BLaER1 treated with 17β-estradiol and CSF1 and Interleukin-3, amounts not matched to agents 10 nM and 100 nM (cell line): Measurements from ENCODE around the gene GALNT2.
A peak's percentile ranks its signal among the peaks of the same experiment; 100 is the strongest.

Source experiments
- H3K27ac ChIP-seq, 11 experiments: shearing (Covaris generic); formaldehyde crosslinking; 2 replicates each; pipeline ENCODE4 v1.8.1; 2022
- H3K27me3 ChIP-seq, 11 experiments: shearing (Covaris generic); formaldehyde crosslinking; 2 replicates each; pipeline ENCODE4 v1.8.1; 2022
- H3K36me3 ChIP-seq, 11 experiments: shearing (Covaris generic); formaldehyde crosslinking; 2 replicates each; pipeline ENCODE4 v1.8.1; 2022
- H3K4me1 ChIP-seq, 10 experiments: shearing (Covaris generic); formaldehyde crosslinking; 2 replicates each; pipeline ENCODE4 v1.8.1; 2022
- H3K4me2 ChIP-seq, 11 experiments: shearing (Covaris generic); formaldehyde crosslinking; 2 replicates each; pipeline ENCODE4 v1.8.1; 2022
- H3K4me3 ChIP-seq, 10 experiments: shearing (Covaris generic); formaldehyde crosslinking; 2 replicates each; pipeline ENCODE4 v1.8.1; 2022
- H3K9ac ChIP-seq, 11 experiments: shearing (Covaris generic); formaldehyde crosslinking; 2 replicates each; pipeline ENCODE4 v1.8.1; 2022
- H3K9me3 ChIP-seq, 11 experiments: shearing (Covaris generic); formaldehyde crosslinking; replicated peaks in 1 of 11; 2 replicates each; pipeline ENCODE4 v1.8.1; 2022
- H4K20me1 ChIP-seq, 11 experiments: shearing (Covaris generic); formaldehyde crosslinking; 2 replicates each; pipeline ENCODE4 v1.8.1; 2022
- Cebpa-rat ChIP-seq, 11 experiments: shearing (Covaris generic); IDR thresholded peaks; 2 replicates each; pipeline ENCODE4 v1.8.1; 2022

The GALNT2 gene

GRCh38 chr1:230085178-230085515, 18.1 kb downstream of the GALNT2 start:
- Histone ChIP-seq H3K9ac (peak overlapping the region in 3 of 11 experiments; percentile 13 to 59 (median 40); a peak in 1 of 22 replicates), H3K27me3 (no peaks in the 10 kb centered on the region), H4K20me1 (peaks cover 65 to 100% (median 92%) of the 10 kb centered on the region in 11 experiments; a peak in 21 of 22 replicates), H3K9me3 (peaks cover 0 to 14% (median 7%) of the 10 kb centered on the region in 11 experiments; a peak in 10 of 22 replicates), H3K27ac (peak overlapping the region in 8 of 11 experiments; percentile 17 to 62 (median 54); a peak in 6 of 22 replicates), H3K4me2 (peak overlapping the region; percentile 61 to 83 (median 77)), H3K36me3 (peaks cover 14 to 50% (median 28%) of the 10 kb centered on the region in 11 experiments; a peak in 18 of 22 replicates), H3K4me3 (no peak overlapping the region), H3K4me1 (peaks cover 47 to 80% (median 58%) of the 10 kb centered on the region in 10 experiments)
- TF ChIP-seq Cebpa-rat (IDR thresholded peaks at IDR 0.05), result no peak

- peak overlapping the region; percentile 61 to 83 (median 77) for H3K4me2 ChIP-seq
- H3K27ac ChIP-seq, result peak overlapping the region in 5 of 11 experiments; percentile 0 to 62 (median 27); a peak in 5 of 22 replicates
- H3K9me3 ChIP-seq, result peaks cover 0 to 14% (median 7%) of the 10 kb centered on the region in 11 experiments; a peak in 10 of 22 replicates
- no peak for TF ChIP-seq Cebpa-rat (IDR thresholded peaks at IDR 0.05)
- peaks cover 55 to 100% (median 82%) of the 10 kb centered on the region in 11 experiments; a peak in 21 of 22 replicates for H4K20me1 ChIP-seq
- H3K36me3 ChIP-seq, result peaks cover 7 to 50% (median 30%) of the 10 kb centered on the region in 11 experiments; a peak in 18 of 22 replicates
- H3K4me3 ChIP-seq, result no peak overlapping the region; a peak in 1 of 20 replicates
- no peaks in the 10 kb centered on the region for H3K27me3 ChIP-seq
- peaks cover 47 to 79% (median 56%) of the 10 kb centered on the region in 10 experiments for H3K4me1 ChIP-seq
- peak overlapping the region in 5 of 11 experiments; percentile 1 to 59 (median 41); a peak in 7 of 22 replicates for H3K9ac ChIP-seq
Measured at GRCh38 chr1:230086151-230086550, 19.1 kb downstream of the GALNT2 start.

- H3K27ac ChIP-seq, result peak overlapping the region in 5 of 11 experiments; percentile 0 to 62 (median 32); a peak in 4 of 22 replicates
- no peak overlapping the region for H3K4me3 ChIP-seq
- peaks cover 47 to 79% (median 56%) of the 10 kb centered on the region in 10 experiments for H3K4me1 ChIP-seq
- peaks cover 0 to 12% (median 7%) of the 10 kb centered on the region in 11 experiments; a peak in 10 of 22 replicates for H3K9me3 ChIP-seq
- no peaks in the 10 kb centered on the region for H3K27me3 ChIP-seq
- peak overlapping the region in 4 of 11 experiments; percentile 23 to 57 (median 36); a peak in 8 of 22 replicates for H3K9ac ChIP-seq
- no peak for TF ChIP-seq Cebpa-rat (IDR thresholded peaks at IDR 0.05)
- H4K20me1 ChIP-seq, result peaks cover 48 to 98% (median 71%) of the 10 kb centered on the region in 11 experiments; a peak in 21 of 22 replicates
- peaks cover 13 to 52% (median 32%) of the 10 kb centered on the region in 11 experiments; a peak in 19 of 22 replicates for H3K36me3 ChIP-seq
- peak overlapping the region; percentile 61 to 83 (median 77) for H3K4me2 ChIP-seq
Measured at GRCh38 chr1:230087028-230087716, 20.1 kb downstream of the GALNT2 start.

GRCh38 chr1:230087717-230088105, 20.7 kb downstream of the GALNT2 start:
- Histone ChIP-seq H3K4me2 (peak overlapping the region in 10 of 11 experiments; percentile 61 to 83 (median 76); a peak in 17 of 22 replicates), H3K4me1 (peaks cover 47 to 81% (median 59%) of the 10 kb centered on the region in 10 experiments), H3K27me3 (no peaks in the 10 kb centered on the region), H4K20me1 (peaks cover 47 to 98% (median 67%) of the 10 kb centered on the region in 11 experiments; a peak in 21 of 22 replicates), H3K27ac (peak overlapping the region in 2 of 11 experiments; percentile 11 to 32; a peak in 2 of 22 replicates), H3K4me3 (no peak overlapping the region), H3K36me3 (peaks cover 13 to 52% (median 35%) of the 10 kb centered on the region in 11 experiments; a peak in 19 of 22 replicates), H3K9me3 (peaks cover 0 to 6% (median 3%) of the 10 kb centered on the region in 11 experiments; a peak in 10 of 22 replicates), H3K9ac (peak overlapping the region in 2 of 11 experiments; percentile 33 to 40; a peak in 4 of 22 replicates)
- TF ChIP-seq Cebpa-rat (IDR thresholded peaks at IDR 0.05), result no peak

- no peak overlapping the region for H3K9ac ChIP-seq
- H4K20me1 ChIP-seq, result peaks cover 23 to 98% (median 63%) of the 10 kb centered on the region in 11 experiments; a peak in 21 of 22 replicates
- no peak for TF ChIP-seq Cebpa-rat (IDR thresholded peaks at IDR 0.05)
- no peak overlapping the region for H3K27ac ChIP-seq
- no peaks in the 10 kb centered on the region for H3K27me3 ChIP-seq
- no peak overlapping the region for H3K4me3 ChIP-seq
- peaks cover 15 to 67% (median 48%) of the 10 kb centered on the region in 11 experiments; a peak in 19 of 22 replicates for H3K36me3 ChIP-seq
- H3K9me3 ChIP-seq, result no peaks in the 10 kb centered on the region
- H3K4me1 ChIP-seq, result peaks cover 27 to 80% (median 52%) of the 10 kb centered on the region in 10 experiments
- no peak overlapping the region for H3K4me2 ChIP-seq
Measured at GRCh38 chr1:230090194-230090711, 23.2 kb downstream of the GALNT2 start.

- Histone ChIP-seq H3K27ac (no peak overlapping the region), H3K4me1 (peaks cover 16 to 76% (median 46%) of the 10 kb centered on the region in 10 experiments)
Measured at GRCh38 chr1:230091473-230092231, 24.6 kb downstream of the GALNT2 start.

GRCh38 chr1:230094746-230095145, 27.7 kb downstream of the GALNT2 start:
- H3K4me2 ChIP-seq, result peak overlapping the region in 6 of 11 experiments; percentile 19 to 45 (median 39); a peak in 9 of 22 replicates

More at GRCh38 chr1:230091473-230092231, 24.6 kb downstream of the GALNT2 start:
- TF ChIP-seq Cebpa-rat (IDR thresholded peaks at IDR 0.05), result no peak
- H3K4me2 ChIP-seq, result peak overlapping the region in 3 of 11 experiments; percentile 1 to 29 (median 27); a peak in 2 of 22 replicates
- H3K9me3 ChIP-seq, result no peaks in the 10 kb centered on the region
- no peaks in the 10 kb centered on the region for H3K27me3 ChIP-seq
- H4K20me1 ChIP-seq, result peaks cover 9 to 98% (median 60%) of the 10 kb centered on the region in 11 experiments; a peak in 21 of 22 replicates
- H3K4me3 ChIP-seq, result no peak overlapping the region
- H3K36me3 ChIP-seq, result peaks cover 20 to 81% (median 48%) of the 10 kb centered on the region in 11 experiments; a peak in 20 of 22 replicates
- H3K9ac ChIP-seq, result no peak overlapping the region

GRCh38 chr1:230095938-230096337, 28.9 kb downstream of the GALNT2 start:
- Histone ChIP-seq H4K20me1 (peaks cover 0 to 99% (median 50%) of the 10 kb centered on the region in 11 experiments; a peak in 19 of 22 replicates), H3K9me3 (no peaks in the 10 kb centered on the region), H3K4me1 (peaks cover under 1 to 76% (median 43%) of the 10 kb centered on the region in 10 experiments; a peak in 19 of 20 replicates), H3K27me3 (no peaks in the 10 kb centered on the region), H3K4me2 (peak overlapping the region in 8 of 11 experiments; percentile 4 to 50 (median 37); a peak in 9 of 22 replicates), H3K9ac (no peak overlapping the region), H3K27ac (0 out of 22 replicates have a peak overlapping the region, but pooled peaks of 2 of the 11 experiments have one; percentile 6 to 22), H3K4me3 (no peak overlapping the region), H3K36me3 (peaks cover 14 to 81% (median 40%) of the 10 kb centered on the region in 11 experiments; a peak in 18 of 22 replicates)
- TF ChIP-seq Cebpa-rat (IDR thresholded peaks at IDR 0.05), result no peak

More at GRCh38 chr1:230094746-230095145, 27.7 kb downstream of the GALNT2 start:
- H3K4me3 ChIP-seq, result no peak overlapping the region
- TF ChIP-seq Cebpa-rat (IDR thresholded peaks at IDR 0.05), result no peak
- H4K20me1 ChIP-seq, result peaks cover 0 to 98% (median 46%) of the 10 kb centered on the region in 11 experiments; a peak in 19 of 22 replicates
- no peak overlapping the region for H3K9ac ChIP-seq
- no peaks in the 10 kb centered on the region for H3K9me3 ChIP-seq
- H3K27ac ChIP-seq, result peak overlapping the region in 1 of 11 experiments; percentile 19; a peak in 2 of 22 replicates
- peaks cover 0 to 64% (median 33%) of the 10 kb centered on the region in 10 experiments; a peak in 16 of 20 replicates for H3K4me1 ChIP-seq
- no peaks in the 10 kb centered on the region for H3K27me3 ChIP-seq
- H3K36me3 ChIP-seq, result peaks cover 19 to 92% (median 51%) of the 10 kb centered on the region in 11 experiments; a peak in 20 of 22 replicates
